Parathyroid adenoma (tissue), 2 donors: Measurements from ENCODE around the gene FILIP1.

Experiments used
- H2AFZ ChIP-seq: fragments of 300-600 bp; sonication (generic); one replicate; pipeline ENCODE4 v1.7.0; 2017; ENCODE audit warnings: antibody characterized with exemption, mild to moderate bottlenecking
- H3K27ac ChIP-seq: fragments of 300-600 bp; sonication (generic); one replicate; pipeline ENCODE4 v1.7.0; 2017
- H3K27me3 ChIP-seq: fragments of 300-600 bp; sonication (generic); one replicate; pipeline ENCODE4 v1.7.0; 2017; ENCODE audit warnings: low read length; ENCODE audit not compliant: control insufficient read depth, insufficient read depth
- H3K36me3 ChIP-seq: fragments of 300-600 bp; sonication (generic); one replicate; pipeline ENCODE4 v1.7.0; 2017; ENCODE audit warnings: low read length; ENCODE audit not compliant: control insufficient read depth, insufficient read depth
- H3K4me1 ChIP-seq: fragments of 300-600 bp; sonication (generic); one replicate; pipeline ENCODE4 v1.7.0; 2017; ENCODE audit warnings: control low read depth
- H3K4me2 ChIP-seq: fragments of 300-600 bp; sonication (generic); one replicate; pipeline ENCODE4 v1.7.0; 2017; ENCODE audit warnings: low read length
- H3K4me3 ChIP-seq: fragments of 300-600 bp; sonication (generic); one replicate; pipeline ENCODE4 v1.7.0; 2017; ENCODE audit warnings: low read depth, low read length
- H3K79me2 ChIP-seq: fragments of 300-600 bp; sonication (generic); one replicate; pipeline ENCODE4 v1.7.0; 2017; ENCODE audit warnings: control low read depth
- H3K9ac ChIP-seq: fragments of 300-600 bp; sonication (generic); one replicate; pipeline ENCODE4 v1.7.0; 2017; ENCODE audit warnings: mild to moderate bottlenecking
- H3K9me3 ChIP-seq: fragments of 300-600 bp; sonication (generic); one replicate; pipeline ENCODE4 v1.7.0; 2017; ENCODE audit warnings: low read length; ENCODE audit not compliant: control insufficient read depth
- TF ChIP-seq, protein P1 (sequence below): fragments of 300-600 bp; sonication (generic); IDR thresholded peaks from one replicate; pipeline ENCODE4 v1.7.0; 2017; ENCODE audit warnings: antibody characterized with exemption, mild to moderate bottlenecking
- donor health status: primary hyperparathyroidism.

The FILIP1 gene

DNA sequence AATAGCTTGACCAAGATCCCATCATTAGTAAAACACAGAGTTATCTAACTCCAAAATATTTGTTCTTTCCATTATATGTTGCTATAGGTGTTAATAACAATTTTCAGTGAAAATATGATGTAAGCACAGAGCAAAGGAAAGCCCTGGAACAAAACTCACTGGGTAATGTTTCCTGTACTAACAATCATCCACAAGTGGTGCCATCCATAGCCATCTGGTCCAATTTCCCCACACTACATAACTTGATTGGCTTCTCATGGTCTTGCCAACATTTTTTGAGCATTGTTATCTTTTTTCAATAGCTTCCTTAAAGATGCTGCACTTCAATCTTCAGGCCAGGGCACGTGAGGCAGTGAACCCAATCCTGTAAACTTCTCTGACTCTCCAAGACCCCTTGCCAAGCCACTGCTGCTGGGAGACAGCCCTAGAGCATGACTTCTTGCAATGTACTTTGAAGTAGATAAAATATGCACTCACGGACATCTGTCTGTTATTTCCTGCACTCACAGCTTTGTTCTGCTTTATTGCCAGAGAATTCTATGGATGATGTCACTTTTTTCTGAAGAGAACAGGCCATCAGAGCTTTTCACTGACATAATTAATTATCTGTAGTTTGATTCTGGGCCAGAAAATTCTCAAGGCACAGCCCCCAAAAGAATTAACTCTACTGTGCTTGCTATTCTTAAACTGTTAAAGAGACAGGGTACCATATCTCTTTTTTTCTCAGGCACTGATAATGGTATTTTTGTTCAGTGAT is 111.5 kb downstream of the FILIP1 start:
- Histone ChIP-seq H3K4me1 (no peaks in the 10 kb centered on the region), H3K27me3 (no peaks in the 10 kb centered on the region), H2AFZ (no peak overlapping the region), H3K27ac (no peak overlapping the region), H3K9ac (no peak overlapping the region), H3K36me3 (no peaks in the 10 kb centered on the region), H3K79me2 (no peaks in the 10 kb centered on the region), H3K4me3 (no peak overlapping the region), H3K9me3 (no peaks in the 10 kb centered on the region), H3K4me2 (no peak overlapping the region)
- TF ChIP-seq, protein P1, sequence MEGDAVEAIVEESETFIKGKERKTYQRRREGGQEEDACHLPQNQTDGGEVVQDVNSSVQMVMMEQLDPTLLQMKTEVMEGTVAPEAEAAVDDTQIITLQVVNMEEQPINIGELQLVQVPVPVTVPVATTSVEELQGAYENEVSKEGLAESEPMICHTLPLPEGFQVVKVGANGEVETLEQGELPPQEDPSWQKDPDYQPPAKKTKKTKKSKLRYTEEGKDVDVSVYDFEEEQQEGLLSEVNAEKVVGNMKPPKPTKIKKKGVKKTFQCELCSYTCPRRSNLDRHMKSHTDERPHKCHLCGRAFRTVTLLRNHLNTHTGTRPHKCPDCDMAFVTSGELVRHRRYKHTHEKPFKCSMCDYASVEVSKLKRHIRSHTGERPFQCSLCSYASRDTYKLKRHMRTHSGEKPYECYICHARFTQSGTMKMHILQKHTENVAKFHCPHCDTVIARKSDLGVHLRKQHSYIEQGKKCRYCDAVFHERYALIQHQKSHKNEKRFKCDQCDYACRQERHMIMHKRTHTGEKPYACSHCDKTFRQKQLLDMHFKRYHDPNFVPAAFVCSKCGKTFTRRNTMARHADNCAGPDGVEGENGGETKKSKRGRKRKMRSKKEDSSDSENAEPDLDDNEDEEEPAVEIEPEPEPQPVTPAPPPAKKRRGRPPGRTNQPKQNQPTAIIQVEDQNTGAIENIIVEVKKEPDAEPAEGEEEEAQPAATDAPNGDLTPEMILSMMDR: no peak

DNA sequence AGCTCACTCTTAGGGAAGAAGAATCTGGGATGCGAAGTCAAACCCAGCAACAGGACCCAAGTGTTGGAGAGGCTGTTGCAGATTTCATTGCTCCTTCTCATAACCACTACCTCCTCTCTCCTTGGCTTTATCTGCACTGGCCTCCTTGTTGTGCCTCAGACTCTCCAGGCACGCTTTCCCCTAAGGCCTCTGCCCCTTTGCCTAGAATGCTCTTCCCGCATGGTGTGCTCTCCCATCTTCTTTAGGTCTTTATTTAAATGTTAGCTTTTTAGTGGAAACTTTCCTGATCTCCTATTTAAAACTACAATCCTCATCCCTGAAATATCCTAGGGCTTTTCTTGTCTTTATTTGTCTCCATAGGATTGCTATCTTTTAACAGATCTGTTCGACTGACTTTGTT is 114.1 kb downstream of the FILIP1 start:
- H3K4me3 ChIP-seq: no peak overlapping the region
- no peak overlapping the region for H3K27ac ChIP-seq
- no peaks in the 10 kb centered on the region for H3K4me1 ChIP-seq
- H3K4me2 ChIP-seq: no peak overlapping the region
- H3K27me3 ChIP-seq: no peaks in the 10 kb centered on the region
- H3K9ac ChIP-seq: no peak overlapping the region
- TF ChIP-seq, protein P1: no peak
- no peaks in the 10 kb centered on the region for H3K9me3 ChIP-seq
- no peaks in the 10 kb centered on the region for H3K79me2 ChIP-seq
- H3K36me3 ChIP-seq: no peaks in the 10 kb centered on the region
- H2AFZ ChIP-seq: no peak overlapping the region

DNA sequence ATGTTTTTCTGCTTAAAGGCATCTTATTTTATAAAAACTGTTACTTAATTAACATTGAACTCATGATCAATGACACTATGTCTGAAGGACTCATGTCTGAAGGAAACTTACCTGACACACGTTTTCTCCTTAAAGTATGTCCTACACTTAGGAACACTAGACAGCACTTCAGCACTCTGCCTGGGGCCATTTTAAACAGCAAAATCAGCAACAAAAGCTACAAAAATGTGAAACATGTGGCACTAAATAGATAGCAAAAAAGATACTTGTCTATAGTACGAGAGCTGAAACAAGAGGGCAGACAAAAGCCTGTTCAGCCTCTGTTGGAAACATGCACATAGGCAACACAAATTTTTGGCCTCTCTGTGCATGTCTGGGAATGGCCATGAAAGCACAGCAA is 115.5 kb downstream of the FILIP1 start:
- no peak overlapping the region for H3K4me3 ChIP-seq
- no peaks in the 10 kb centered on the region for H3K36me3 ChIP-seq
- TF ChIP-seq, protein P1: no peak
- H3K4me2 ChIP-seq: no peak overlapping the region
- H2AFZ ChIP-seq: no peak overlapping the region
- no peaks in the 10 kb centered on the region for H3K9me3 ChIP-seq
- H3K27ac ChIP-seq: no peak overlapping the region
- H3K4me1 ChIP-seq: no peaks in the 10 kb centered on the region
- no peaks in the 10 kb centered on the region for H3K27me3 ChIP-seq
- no peaks in the 10 kb centered on the region for H3K79me2 ChIP-seq
- no peak overlapping the region for H3K9ac ChIP-seq

DNA sequence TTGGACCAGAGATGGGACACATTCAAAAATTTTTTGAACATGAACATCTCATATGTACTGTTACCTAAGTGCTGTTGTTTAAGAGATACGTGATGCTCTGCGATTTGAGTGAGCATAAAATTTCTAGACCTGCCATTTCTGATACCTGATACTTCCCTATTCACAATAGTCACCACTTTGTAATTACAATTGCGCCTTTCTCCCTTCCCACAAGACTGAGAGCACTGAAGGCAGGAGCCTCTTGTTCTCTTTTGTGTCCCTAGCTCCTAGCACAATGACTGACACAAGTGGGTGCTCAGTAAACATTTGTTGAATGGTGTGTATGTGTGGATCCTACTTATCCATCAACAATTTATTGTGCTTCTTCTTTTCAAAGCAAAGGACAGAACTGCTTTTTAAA is 116.2 kb downstream of the FILIP1 start:
- Histone ChIP-seq H3K9me3 (no peaks in the 10 kb centered on the region), H3K4me1 (no peaks in the 10 kb centered on the region), H3K79me2 (no peaks in the 10 kb centered on the region), H3K27ac (no peak overlapping the region), H3K36me3 (no peaks in the 10 kb centered on the region), H3K4me2 (no peak overlapping the region), H3K27me3 (no peaks in the 10 kb centered on the region), H3K9ac (no peak overlapping the region), H2AFZ (no peak overlapping the region), H3K4me3 (no peak overlapping the region)
- TF ChIP-seq, protein P1: no peak

DNA sequence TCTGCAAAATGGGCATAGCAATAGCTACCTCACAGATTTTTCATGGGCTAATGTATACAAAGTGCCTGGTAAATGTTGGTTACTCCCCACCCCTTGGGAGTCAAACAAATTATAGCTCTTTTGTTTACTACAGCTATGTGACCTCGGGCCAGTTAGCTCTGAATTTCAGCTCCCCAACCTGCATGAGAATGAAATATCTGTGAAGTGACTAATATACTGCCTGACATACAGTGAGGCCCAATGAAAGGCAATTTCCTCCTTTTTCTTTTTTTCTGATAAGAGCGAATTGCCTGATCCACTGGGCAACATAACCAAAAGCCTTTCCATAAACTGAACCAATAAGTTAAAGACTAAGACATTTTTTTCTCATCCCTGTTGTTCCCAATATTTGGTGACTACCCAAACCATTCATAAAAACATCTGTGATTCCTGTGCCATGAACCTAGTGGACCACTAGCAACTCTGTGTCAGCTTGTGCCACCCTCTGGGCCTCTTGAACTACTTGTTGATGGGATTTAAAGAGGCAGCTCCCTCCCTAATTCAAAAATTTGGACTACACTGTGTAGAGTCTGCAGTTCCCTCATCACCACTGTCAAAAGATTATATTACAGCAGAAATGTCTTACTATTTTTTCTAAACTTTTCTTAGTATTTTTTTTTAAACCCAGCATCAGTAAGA is 117.1 kb downstream of the FILIP1 start:
- TF ChIP-seq, protein P1: no peak
- Histone ChIP-seq H3K4me1 (no peaks in the 10 kb centered on the region), H3K27me3 (no peaks in the 10 kb centered on the region), H3K4me3 (no peak overlapping the region), H3K4me2 (no peak overlapping the region), H3K36me3 (no peaks in the 10 kb centered on the region), H3K27ac (no peak overlapping the region), H2AFZ (no peak overlapping the region), H3K9me3 (no peaks in the 10 kb centered on the region), H3K9ac (no peak overlapping the region), H3K79me2 (no peaks in the 10 kb centered on the region)
